SW480 (cell line): ENCODE measurements around the gene WWP2.
A peak's percentile ranks its signal among the peaks of the same experiment; 100 is the strongest.
"Not testable (repeated sequence)": the region's sequence is repeated elsewhere in the genome, so short reads cannot be mapped to it uniquely, and the experiment has no call there.

Experiments used
- DNase-seq: peaks from one replicate; pipeline ENCODE4 v3.0.0-alpha.2; 2016; ENCODE audit warnings: low spot score

Gene WWP2

DNA sequence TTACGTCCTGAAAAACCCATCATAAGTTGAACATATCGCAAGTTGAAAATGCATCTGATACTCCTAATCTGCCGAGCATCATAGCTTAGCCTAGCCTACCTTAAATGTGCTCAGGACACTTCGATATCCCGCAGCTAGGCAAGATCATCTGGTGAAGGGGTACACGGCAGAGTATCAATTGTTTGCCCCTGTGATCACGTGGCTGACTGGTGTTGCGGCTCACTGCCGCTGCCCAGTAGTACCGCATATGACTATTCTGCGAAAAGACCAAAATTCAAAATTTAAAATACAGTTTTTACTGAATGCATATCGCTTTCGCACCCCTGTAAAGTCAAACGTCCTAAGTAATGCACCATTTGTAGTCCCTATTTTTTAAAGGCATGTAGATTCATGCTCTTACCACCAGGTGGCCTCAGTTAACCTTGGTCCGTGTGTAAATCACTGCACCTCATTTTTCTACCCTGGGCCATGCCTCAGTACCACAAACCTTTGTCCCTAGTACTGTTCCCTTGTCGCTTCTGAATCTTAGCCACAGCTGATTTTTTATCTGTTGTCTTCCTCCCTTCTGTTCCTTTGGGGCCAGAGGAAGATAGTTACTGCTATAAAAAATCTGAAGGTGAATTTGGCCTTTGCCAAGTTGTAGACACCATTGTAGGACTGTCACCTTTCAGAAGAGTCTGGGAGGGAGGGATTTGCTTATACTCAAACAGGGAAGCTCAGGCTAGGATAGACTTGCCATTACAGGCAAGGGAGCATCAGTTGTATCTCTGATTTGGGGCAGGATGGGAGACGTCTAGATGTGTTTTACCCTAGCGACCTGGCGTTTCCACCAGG lies 34.4 kb downstream of the WWP2 start:
- peak; percentile 32 for DNase-seq

DNA sequence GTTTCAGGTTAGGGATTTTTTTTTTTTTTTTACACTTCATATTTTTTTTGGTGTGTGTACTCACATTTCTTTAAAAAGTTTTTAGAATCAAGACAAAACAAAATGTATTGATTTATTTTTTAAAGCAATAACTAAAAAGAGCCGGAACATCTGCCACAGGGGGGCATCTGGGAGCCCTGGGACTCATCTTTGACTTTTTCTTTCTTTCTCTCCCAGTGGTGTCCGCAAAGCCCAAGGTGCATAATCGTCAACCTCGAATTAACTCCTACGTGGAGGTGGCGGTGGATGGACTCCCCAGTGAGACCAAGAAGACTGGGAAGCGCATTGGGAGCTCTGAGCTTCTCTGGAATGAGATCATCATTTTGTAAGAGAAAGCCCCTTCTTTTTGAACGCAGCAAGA lies 36.3 kb downstream of the WWP2 start:
- DNase-seq, result no peak

DNA sequence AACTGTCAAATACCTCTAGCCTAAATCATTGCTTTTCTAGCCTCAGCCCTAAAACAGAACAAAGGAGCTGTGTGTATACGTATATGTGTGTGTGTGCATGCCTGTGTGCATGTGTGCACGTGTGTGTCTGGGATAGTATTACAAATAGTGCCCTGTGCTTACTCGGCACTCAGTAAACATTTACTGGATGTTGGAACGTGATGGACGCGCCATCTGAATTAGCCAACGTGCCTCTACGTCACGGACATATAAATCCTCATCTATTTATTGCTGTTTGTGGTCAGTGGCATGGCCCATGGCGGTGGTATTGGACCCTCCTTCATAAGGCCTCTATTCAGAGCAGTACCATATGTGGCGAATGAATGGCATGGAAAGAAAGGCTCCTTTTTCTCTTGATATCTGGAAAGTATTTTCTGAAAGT lies 37.5 kb downstream of the WWP2 start:
- DNase-seq, result no peak

DNA sequence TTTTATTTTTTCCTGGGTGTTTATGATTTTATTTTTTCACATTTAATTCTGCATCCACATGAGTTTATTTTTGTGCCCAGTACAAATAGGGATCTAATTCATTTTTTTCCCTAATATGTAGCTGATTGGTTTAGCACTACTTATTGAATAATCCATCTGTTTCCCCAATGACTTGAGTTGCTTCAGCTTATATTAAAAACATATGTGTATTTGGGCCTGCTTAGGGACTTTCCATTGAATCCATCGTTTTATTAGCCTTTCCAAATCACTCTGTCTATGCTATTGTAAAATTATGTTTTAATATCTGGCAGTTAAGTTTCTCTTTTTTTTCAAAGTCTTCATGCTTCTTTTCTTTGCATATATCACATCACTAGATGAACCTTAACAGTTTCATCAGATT lies 42.2 kb downstream of the WWP2 start:
- DNase-seq, result no peak

DNA sequence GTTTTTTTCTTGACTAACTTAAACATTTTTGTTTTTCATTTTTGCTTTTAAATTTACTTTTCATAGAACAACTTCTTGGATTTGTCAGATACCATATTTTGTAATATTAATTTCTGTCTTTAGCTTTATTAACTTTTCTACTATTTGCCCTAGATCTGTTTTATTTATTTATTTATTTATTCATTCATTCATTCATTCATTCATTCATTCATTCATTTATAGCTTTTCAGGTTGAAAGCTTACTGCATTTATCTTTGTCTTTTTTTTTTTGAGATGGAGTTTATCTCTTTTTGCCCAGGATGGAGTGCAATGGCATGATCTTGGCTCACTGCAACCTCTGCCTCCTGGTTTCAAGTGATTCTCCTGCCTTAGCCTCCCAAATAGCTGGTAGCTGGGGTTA lies 44.6 kb downstream of the WWP2 start:
- DNase-seq, result not testable (repeated sequence)

DNA sequence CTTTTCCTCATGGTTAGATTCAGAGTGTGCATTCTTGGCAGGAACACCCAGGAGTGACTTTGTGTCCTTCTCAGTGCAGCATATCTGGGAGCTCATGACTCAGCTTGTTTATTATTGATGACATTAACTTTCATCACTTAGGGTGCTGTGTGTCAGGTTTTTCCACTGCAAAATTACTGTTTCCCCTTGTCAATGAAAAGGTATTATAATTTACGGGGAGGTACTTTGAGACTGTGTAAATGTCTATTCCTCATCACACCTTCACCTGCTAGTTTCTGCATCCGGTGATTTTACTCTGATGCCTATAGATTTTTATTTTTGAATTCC lies 50.5 kb downstream of the WWP2 start:
- DNase-seq, result peak; percentile 18

DNA sequence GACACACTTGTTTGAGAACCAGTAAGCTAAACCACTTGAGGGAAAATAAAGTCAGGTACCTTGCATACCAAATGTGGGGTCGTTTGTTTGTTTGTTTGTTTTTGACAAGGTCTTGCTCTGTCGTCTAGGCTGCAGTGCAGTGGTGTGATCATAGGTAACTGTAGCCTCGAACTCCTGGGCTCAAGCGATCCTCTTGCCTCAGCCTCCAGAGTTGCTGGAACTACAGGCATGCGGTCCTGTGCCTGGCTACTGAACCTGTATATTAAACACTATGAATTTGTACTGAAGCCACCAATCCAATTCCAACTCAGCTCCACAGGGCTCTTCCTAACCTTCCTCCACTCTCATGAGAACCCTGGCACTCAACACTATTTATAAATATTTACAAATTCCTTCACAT lies 51.9 kb downstream of the WWP2 start:
- no peak for DNase-seq

DNA sequence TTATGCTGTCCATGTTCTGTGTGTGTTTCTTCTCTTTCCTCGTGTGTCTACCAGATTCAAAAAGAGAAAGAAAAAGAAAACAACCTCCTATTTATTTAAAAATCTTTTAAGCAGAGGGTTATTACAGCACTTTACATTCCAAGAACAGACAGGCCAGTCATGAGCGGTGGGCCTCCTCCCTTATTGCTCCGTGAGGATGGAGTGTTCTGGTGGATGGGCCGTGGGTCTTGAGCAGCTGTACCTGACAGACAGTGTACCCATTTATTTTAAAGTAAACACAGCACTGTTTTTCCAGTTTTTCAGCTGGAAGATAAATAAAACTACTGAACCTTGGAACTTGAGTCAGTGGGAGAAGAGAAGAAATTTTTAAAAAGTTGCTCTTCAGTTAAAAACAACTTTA lies 52.4 kb downstream of the WWP2 start:
- no peak for DNase-seq

DNA sequence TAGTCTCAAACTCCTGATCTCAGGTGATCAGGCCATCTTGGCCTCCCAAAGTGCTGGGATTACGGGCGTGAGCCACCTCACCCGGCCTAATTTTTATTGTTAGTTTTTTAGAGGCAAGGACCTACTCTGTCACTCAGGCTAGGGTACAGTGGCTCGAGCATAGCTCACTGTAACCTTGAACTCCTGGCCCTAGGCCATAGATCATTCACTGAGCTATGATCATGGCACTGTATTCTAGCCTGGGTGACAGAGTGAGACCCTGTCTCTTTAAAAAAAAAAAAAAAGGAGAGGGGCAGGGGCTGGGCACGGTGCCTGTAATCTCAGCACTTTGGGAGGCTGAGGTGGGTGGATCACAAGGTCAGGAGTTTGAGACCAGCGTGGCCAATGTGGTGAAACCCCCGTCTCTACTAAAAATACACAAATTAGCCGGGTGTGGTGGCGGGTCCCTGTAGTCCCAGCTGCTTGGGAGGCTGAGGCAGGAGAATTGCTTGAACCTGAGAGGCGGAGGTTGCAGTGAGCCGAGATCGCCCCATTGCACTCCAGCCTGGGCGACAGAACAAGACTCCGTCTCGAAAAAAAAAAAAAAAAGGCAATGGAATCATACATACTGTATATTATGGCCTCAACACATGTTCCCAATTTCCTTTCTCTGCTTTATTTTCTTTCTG lies 53.2 kb downstream of the WWP2 start:
- not testable (repeated sequence) for DNase-seq

DNA sequence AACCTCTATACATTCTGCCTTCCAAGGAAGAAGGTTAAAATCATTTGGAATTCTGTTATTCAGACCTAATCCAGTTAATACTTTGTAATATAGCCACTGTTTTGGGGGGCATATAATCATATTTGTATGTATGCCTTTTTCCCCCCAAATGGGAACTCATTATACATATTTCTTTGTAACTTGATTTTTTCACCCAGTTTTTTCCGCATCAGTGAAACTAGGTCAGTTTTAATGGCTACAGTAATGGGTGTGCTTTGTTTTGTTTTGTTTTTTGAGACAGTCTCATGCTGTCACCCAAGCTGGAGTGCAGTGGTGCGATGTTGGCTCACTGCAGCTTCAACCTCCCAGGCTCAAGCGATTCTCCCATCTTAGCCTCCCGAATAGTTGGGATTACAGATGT lies 54.9 kb downstream of the WWP2 start:
- no peak for DNase-seq

DNA sequence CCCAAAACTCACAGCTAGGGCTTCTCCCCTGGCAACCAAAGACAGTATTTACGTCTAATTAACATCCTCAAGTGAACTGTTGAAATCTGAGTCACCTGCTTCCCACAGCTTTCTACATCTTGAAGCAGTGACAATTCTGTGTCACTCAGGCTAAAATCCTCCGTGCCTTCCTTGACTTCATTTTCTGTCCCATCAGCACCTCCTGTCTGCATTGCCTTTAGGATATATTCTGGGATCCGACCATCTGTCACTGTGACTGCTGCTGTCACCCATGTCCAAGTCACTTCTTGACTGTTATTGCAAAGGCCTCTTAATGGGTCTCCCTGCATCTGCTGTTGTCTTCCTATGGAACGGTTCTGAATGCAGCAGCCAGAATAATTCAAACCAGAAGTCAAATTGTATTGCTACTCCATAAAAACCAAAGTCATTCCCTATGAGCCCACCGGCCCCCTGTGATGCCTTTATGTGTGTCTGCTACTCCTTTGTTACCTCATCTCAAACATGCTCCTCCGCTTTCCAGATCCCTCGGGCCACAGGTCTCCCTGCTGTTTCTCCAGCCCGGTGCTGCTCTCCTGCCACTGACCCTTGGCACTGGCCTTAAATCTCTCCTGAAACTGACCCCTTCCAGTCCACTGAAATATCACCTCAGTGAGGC lies 56.9 kb downstream of the WWP2 start:
- DNase-seq, result no peak

DNA sequence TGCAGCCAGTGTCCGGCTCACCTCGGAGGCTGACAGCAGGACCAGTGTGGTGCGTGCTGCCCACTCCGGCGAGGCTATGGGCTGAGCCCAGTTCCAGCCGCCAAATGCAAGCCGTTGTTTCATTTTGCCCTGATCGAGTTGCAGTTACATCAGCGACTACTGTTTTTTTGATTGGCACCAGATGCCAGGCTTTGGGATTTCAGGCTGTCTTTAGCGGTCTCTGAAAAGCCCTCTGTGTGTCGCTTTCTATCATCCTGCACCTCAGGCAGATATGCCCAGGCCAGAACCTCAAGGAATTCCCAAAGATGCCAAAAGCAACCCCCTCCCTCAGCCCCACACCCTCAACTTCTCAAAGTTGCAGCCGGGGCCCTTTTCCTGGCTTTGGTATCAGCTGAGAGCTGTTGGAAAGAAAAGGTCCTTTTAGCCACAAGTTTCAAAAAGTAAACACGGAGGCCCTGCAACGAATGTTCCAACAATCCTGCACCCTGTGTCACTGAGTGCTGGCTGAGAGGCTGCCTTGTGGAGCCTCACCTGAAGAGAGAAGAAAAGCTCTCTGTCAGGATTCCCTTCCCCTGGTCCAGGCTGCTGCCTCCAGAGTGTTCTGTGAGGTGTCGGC lies 58.9 kb downstream of the WWP2 start:
- no peak for DNase-seq

DNA sequence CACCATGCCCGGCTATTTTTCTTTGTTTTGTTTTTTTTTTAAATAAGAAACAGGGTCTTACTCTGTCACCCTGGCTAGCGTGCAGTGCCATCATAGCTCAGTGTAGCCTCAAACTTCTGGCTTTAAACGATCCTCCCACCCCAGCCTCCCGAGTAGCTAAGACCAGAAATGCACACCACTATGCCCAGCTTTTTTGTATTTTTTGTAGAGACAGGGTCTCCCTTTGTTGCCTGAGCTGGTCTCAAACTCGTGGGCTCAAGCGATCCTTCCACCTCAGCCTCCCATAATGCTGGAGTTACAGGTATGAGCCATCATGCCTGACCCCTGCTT lies 59.7 kb downstream of the WWP2 start:
- DNase-seq, result no peak

DNA sequence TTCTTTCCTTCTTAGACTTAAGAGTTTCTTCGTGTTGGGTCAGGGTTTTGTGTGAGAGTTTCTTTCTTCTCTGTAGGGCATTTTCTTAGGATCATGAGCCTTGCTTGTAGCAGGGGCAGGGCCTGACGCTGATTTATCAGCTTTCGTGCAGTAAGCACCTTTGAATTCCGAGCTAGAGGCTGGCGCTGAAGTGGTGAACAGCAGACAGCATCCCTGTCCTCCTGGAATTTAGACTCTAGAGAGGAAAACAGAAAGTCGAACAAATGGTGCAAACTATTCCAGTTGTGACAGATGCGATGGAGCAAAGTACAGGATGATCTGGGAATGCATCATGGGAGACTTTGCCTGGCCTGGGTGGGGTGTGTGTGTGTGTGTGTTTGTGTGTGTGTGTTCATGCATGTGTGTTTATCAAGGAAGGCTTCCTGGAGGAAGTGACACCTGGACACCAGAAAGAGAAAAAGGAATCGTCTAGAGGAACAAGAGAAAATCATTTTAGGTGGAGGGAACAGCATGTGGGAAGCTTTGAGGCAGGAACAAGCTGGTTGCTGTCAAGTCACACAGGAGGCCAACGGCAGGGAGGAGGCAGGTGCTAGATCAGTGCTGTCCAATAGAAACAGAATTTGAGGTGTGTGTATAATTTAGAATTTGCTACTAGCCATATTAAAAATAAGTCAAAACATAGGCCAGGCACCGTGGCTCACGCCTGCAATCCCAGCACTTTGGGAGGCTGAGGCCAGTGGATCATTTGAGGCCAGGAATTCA lies 60.2 kb downstream of the WWP2 start:
- no peak for DNase-seq

DNA sequence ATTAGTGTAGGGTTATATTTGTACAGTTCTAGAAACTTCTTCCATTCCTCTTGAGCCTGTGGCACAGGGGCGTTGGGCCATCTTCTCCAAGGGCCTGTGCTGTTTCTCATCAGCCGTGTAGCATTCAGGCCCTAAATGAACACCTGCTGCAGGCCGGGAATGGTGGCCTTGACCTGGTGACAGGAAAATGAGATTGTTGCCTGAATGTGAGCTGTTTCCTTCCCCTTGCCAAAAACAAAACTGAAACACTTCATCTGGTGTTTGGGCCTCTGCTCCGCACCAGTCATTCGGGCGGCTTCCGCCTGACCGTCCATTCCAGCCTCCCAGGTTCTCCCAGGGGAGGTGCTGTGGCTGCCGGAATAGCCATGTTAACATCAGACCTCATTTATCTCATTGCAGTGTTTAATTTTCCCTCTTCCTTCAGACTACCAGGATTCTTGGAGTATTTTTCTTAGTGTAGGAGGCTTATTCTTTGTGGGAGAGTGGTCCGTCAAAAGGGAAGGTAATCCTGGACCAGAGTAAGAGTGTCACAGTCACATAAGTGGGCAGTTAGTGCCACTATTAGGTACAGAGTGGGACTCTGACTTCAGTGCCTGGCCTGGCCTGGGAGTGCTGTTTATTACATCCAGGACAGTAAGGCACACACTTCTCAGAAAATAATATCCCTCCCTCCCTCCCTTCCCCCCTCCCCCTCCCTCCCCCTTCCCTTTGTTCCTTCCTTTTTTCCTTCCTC lies 61.9 kb downstream of the WWP2 start:
- DNase-seq, result no peak

DNA sequence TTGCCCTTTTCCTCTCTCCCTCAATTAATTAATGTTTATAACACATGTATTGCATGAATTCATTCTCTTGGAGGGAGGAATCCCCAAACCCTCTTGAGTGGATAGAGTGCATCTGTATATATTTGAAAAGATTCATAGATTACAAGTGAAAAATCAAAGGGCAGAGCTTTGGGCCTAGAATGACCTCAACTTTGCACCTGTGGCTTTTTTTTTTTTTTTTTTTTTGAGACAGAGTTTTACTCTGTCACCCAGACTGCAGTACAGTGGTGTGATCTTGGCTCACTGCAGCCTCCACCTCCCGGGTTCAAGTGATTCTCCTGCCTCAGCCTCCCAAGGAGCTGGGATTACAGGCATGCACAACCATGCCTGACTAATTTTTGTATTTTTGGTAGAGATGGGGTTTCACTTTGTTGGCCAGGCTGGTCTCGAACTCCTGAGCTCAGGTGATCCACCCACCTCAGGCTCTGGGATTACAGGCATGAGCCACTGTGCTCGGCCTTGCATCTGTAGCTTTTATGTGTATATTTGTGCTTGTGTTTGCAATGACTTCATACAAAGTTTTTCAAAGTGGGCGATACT lies 62.5 kb downstream of the WWP2 start:
- not testable (repeated sequence) for DNase-seq

DNA sequence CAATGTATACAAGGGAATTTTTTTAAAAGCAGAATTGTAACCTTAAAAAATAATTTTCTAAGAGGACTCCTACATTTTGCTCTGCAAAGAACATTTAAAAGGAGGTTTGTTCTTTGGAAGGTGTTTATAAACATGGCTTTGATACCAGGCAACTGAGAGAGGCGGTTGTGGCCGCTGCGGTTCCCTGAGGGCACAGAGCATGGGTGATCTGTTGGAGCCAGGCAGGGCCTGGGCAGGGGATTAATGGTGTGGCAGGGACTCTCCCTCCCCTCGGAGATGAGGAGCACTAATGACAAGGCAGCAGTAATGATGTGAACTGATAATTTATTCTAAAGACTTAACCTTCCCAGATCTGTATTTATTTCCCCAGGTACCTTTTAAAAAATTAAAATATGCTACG lies 65.4 kb downstream of the WWP2 start:
- DNase-seq, result no peak

DNA sequence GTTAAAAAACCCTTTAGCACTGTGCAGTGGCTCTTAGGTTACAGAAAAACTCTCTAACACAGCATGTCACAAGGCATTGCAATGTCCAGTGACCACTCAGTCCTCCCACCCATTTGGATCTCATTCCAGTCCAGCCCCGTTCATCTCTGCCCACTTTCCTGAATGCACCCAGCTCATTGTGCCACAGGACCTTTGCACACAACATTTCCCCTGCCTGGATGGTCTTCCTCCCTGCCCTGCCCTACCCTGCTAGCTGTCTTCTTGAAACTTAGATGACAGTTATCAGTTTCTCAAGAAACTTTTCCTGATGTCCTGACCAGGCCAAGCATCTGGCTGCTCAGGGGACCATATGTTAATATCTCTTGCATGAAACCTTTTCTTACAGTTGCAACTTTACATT lies 67.2 kb downstream of the WWP2 start:
- DNase-seq, result no peak

DNA sequence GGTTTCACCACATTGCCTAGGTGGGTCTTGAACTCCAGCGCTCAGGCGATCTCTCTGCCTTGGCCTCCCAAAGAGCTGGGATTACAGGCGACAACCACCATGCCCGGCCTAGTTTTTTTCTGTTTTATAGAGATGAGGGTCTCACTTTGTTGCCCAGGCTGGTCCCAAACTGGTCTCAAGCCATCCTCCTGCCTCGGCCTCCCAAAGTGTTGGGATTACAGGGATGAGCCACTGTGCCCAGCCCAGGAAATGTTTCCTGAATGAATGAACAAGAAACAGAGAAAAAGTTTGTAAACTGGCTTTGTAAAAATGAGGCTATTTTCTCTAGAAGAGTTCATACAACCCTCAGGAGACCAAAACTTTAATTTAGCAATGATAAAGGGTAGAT lies 68.0 kb downstream of the WWP2 start:
- DNase-seq, result no peak

DNA sequence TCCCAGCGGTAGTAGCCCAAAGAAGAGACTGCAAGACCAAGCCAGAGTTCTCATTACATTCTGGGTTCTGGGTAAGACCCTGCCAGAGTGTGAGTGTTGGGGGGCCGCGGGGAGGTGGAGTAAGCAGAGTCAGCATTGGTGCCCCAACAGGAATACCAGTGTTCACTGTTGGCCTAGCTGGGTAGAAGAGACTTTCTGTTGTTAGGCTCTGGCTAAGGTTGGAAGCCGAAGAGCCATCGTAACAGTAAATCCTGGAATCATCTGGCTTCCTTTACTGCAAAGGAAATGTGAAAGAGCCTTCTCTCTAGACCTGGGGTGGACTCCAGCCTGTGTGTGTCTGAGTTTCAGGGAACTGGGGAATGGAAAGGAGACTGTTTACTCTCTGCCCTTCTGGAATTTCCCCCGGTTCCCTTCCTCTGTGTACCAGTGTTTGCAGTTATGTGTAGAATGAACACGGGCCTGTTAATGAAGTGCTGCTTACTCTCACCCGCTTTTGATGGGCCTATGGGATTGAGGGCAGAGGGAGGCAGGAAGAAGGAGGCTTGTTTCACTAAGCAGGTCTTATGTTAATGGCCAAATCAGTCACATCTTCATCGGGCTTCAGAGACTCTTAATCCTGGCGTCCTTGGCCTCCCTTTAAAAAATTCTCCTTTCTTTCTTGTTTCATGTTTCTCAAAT lies 68.5 kb downstream of the WWP2 start:
- no peak for DNase-seq
